Peyer's patch (tissue), 4 donors: Measurements from ENCODE around the gene DBP.
"Not testable (repeated sequence)": the region's sequence is repeated elsewhere in the genome, so short reads cannot be mapped to it uniquely, and the experiment has no call there.

Experiments used
- POLR2A ChIP-seq, 2 donors: fragments of 450-650 bp; IDR thresholded peaks; one replicate each; pipeline ENCODE4 v1.5.1; 2017; ENCODE audit warnings: antibody characterized with exemption in 2 of 2, mild to moderate bottlenecking in 2 of 2, moderate library complexity in 2 of 2
- TF ChIP-seq, protein P1 (sequence below), 6 experiments: fragments of 450-650 bp in 4 of 6; fragments of 200-600 bp in 2 of 6; sonication (generic) in 1 of 6; IDR thresholded peaks; one replicate each; pipeline ENCODE4 v1.5.1; 2017 to 2019; ENCODE audit warnings: antibody characterized with exemption in 6 of 6, mild to moderate bottlenecking in 3 of 6, moderate library complexity in 1 of 6

DNA sequence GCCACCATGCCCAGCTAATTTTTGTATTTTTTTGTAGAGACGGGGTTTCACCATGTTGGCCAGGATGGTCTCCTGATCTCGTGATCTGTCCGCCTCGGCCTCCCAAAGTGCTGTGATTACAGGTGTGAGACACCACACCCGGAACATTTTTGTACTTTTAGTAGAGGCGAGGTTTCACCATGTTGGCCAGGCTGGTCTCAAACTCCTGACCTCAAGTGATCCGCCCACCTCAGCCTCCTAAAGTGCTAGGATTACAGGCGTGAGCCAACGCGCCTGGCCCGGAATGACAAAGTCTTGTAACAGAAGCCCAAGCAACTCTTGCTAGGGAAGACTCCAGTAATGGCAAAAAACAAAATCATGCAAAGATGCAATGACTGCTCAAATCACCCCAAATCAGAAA, 4.9 kb downstream of the DBP start:
- TF ChIP-seq, protein P1, sequence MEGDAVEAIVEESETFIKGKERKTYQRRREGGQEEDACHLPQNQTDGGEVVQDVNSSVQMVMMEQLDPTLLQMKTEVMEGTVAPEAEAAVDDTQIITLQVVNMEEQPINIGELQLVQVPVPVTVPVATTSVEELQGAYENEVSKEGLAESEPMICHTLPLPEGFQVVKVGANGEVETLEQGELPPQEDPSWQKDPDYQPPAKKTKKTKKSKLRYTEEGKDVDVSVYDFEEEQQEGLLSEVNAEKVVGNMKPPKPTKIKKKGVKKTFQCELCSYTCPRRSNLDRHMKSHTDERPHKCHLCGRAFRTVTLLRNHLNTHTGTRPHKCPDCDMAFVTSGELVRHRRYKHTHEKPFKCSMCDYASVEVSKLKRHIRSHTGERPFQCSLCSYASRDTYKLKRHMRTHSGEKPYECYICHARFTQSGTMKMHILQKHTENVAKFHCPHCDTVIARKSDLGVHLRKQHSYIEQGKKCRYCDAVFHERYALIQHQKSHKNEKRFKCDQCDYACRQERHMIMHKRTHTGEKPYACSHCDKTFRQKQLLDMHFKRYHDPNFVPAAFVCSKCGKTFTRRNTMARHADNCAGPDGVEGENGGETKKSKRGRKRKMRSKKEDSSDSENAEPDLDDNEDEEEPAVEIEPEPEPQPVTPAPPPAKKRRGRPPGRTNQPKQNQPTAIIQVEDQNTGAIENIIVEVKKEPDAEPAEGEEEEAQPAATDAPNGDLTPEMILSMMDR (IDR thresholded peaks at IDR 0.05) = not testable (repeated sequence)
- TF ChIP-seq POLR2A (IDR thresholded peaks at IDR 0.05) = not testable (repeated sequence)
